HG02884 (cell line): ENCODE measurements around the gene ATP11A.

Experiments
- ATAC-seq: cut with Tn5 transposase; IDR thresholded peaks from one replicate; pipeline ENCODE4 v1.9.1; 2021; ENCODE audit warnings: mild to moderate bottlenecking, moderate library complexity; ENCODE audit not compliant: unreplicated experiment

The ATP11A gene

DNA sequence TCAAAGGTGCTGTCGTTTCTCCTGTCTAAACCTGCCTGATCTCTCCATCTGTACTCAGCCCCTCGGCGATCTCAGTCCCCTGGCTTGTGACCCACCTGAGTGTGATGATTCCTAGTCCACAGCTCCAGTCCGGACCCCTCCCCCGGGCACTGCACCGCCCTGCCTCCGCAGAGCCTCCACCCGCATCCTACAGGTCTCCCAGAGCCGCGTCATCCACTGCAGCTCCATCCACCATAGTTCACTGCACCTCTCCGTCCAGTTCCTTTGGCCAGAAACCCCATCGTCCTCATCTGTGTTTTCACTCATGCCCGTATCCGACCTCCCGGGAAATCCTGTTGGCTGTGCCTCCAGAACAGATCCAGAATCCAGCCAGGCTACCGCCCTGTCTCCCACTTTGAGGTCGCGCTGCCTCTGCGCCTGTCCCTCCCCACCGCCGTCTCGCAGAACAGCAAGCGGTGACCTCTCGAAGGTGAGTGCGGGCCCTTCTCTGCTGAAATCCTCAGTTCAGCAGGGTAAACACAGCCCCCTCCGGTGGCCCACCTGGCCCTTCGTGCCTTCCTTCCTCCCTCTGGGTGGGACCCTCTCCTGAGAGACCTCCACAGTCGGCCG lies 227.3 kb downstream of the ATP11A start:
- ATAC-seq, result no peak

DNA sequence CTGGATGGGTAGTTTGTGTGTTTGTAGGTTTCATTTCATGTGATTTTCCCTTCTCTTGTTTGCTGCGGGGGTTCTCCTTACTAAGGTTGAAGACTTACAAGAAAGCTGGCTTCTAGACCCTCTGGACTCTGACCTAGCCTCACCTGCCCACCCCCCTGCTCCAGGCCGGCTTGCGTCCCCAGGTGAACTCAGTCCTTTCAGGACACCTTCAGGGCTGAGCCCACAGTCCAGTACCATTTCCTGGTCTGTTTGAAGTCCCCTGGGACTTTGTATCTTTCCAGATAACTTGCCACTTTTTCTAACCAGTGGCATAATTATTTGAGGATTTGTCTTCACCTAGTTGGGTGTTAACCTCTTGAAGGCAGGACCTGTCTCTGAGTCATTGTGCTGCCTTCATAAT lies 227.9 kb downstream of the ATP11A start:
- no peak for ATAC-seq

DNA sequence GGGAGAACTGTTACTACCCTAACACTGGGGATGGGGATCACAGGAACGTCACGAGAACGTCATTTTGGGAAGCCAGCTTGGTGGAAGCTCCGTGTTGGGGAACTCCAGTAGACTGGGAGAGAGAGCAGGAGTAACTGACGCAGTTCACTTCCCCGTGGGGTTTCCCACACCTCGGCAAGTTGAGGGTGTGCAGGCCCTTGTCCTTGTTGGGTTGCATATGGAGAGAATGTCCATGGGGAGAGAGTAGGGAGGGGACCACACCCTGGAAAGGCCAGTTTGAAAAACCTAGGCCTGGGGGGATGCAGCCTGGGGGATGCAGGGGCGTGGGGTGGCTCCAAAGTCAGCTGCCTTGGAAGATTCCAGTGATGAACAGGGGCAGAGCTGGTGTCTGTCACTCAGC lies 228.4 kb downstream of the ATP11A start:
- ATAC-seq, result no peak

DNA sequence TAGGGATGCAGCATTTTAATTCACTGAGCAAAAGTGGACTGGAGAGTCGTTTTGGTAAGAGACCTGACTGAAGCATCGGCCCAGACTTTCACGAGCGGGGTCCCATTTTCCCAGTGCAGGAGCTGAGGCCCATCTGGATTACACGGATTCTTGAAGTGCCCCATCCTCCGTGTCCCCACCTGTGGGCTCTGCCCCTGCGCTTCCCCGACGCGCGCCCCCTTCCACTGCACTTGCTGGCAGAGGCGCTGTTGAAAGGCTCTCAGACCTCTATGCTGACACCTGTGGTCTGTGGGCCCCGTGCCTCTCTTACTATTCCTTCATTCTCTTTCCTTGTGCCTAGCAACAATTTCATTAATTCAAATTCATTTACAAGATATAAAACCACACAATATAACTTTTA lies 228.9 kb downstream of the ATP11A start:
- no peak for ATAC-seq

DNA sequence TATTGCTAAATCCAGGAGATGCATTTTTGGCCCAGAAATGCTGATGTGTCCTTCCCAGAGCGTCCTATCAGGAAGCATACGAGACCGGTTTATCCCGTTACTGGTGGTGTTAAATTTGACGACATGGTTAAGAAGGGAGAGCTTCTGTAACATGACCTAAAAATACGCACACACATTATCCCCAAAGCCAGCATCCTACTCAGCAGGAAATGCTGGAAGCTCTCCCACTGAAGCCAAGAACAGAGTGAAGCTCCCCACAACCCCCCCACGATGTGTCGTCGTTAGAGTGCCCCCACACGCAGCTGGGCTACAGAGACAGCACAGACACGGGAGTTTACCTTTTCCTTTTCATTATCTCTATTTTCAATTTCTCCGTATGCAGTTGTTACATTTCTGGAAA lies 234.1 kb downstream of the ATP11A start:
- ATAC-seq, result no peak

DNA sequence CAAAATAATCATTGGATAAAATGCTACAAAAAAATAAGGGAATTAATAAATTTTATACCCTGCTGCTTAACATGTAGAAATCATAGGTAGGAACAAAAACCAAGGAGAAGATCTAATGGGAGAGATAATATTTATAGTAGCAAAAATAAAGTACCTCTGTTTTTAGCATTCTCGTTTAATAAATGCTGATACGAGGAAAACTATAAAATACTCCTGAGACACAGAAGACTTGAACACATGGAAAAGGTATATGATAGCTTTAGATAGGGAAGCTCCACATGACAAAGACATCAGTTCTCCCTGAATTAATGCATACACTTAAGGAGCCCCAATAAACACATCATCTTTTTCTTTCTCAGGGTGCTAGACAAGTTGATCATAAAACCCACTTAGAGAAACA lies 234.5 kb downstream of the ATP11A start:
- ATAC-seq, result no peak

DNA sequence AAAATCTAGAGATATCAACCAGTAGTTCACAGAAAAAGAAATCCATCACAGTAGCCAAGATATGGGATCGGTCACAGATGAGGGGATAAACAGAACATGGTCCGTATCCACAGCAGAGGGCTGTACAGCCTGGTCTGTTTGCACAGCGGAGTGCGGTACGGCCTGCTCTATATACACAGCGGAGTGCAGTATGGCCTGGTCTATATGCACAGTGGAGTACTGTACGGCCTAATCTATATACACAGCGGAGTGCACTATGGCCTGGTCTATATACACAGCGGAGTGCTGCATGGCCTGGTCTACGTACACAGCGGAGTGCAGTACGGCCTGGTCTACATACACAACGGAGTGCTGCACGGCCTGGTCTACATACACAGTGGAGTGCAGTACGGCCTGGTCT lies 236.2 kb downstream of the ATP11A start:
- no peak for ATAC-seq

DNA sequence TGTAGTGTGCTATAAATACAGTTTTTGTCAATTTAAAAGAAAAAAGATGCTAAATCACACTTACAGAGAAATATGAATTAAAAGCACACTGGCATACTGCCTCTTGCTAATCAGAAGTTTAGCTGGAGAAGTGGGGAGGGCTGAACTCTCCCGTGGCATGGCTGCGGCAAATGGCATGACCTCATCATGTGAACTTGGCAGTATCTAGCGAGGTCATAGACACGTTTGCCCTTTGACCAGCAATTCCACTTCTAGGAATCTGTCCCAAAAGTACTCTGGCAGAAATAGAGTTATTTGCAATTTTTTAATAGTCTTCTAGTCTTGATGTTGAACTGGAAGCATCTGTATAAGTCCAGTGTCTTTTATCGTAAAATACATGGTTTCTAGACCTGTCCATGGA lies 237.2 kb downstream of the ATP11A start:
- ATAC-seq, result no peak

DNA sequence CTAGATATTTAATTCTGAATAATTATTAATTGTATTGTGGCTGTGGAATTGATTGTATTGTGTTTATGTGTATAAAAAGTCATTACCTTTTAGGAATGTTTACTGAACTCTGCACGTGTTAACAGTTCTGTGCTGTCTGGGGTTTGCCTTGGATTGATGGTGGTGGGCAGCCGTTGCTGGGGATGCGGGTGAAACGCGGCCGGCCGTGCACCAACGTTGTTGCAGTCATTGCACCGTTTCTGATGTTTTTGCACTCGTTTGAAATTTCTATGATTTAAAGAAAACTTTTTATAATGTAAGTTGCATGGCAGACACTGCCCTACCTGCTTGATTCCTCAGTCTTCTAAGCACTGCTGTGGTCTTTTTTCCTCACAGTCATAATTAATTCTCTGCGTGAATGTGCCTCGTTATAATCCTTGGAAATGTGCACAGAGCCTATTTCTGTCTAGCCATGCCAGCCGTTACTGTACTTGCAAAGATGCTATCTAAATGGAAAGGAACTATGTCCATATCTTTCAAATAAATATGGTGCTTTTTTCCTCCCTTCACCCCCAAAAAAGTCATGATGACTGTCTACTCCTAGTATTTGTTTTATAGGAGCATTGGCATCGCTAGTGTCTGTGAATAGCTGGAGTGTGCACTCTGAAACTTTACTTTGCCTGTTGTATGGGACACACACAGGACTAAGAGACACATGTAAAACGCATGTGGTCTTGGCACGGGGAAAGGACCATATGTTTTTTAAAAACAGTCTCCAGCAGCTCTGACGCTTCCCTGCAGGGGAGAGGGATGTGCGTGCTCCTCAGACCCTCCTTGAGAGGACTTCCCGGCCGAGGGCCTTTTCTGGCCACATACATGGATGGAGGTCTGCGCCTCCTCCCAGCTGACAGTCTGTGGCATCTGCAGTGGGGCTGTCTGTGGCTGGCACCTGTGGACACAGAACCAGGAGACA lies 238.5 kb downstream of the ATP11A start:
- no peak for ATAC-seq

DNA sequence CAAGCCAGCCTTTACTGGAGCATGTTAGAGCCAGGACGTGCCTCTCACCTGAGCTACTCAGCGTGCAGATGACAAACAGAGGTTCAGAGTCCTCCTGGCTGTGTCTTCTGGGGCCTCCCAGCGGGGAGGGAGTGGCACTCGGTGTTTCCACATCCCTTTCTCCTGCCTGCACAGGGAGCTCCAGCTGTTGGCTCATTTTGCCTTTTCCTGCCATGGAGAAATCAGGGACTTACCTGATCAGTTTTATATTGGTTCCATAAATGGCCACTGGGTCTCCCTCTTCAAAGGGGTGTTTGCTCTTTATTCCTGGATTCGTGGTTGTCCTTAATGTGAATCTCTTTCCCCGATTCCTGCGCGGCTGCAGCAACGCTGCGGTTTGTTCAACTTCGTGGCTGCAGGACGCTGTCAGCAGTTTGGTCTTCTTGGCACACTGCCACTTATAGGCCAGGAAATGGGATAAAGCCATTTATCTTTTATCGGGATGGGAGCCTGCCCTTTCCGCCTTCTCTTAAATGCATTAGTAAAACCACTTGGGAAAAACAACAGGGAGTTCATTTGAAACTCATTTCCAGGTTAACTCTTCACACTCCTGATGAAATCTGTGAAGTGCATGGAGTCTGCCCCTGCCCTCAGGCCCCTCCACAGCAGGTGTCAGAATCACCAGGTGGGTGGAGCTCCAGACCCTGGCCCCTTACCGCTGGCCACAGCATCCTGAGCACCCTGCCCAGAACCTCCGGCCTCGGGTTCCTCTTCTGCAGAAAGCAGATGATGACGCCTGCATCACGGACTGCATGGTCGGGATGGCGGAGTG lies 239.3 kb downstream of the ATP11A start:
- no peak for ATAC-seq

DNA sequence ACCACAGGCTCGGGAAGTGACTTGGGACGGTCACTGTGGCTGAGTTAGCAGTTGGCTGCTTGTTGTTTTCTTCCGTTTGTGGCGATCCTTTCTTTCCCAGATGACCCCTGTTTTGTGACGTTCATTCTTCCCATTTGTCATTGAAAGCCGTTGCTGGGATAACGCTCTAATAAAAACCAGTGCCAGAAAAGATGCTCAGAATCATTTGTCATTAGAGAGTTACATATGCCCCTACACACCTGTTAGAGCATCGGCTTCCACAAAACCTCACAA lies 239.9 kb downstream of the ATP11A start:
- ATAC-seq, result no peak

DNA sequence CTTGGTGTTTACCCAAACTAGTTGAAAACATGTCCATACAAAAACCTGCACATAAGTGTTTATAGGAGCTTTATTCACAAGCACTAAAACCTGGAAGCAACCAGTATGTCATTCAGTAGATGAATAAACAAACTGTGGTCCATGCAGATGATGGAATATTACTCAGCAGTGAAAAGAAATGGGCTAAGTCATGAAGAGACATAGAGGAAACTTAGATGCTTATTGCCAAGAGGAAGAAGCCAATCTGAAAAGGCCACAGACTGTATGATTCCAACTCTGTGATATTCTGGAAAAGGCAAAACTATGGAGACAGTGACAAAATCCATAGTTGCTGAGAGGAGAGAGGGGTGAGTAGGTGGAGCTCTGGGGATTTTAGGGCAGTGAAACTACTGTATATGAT lies 240.4 kb downstream of the ATP11A start:
- ATAC-seq, result no peak

DNA sequence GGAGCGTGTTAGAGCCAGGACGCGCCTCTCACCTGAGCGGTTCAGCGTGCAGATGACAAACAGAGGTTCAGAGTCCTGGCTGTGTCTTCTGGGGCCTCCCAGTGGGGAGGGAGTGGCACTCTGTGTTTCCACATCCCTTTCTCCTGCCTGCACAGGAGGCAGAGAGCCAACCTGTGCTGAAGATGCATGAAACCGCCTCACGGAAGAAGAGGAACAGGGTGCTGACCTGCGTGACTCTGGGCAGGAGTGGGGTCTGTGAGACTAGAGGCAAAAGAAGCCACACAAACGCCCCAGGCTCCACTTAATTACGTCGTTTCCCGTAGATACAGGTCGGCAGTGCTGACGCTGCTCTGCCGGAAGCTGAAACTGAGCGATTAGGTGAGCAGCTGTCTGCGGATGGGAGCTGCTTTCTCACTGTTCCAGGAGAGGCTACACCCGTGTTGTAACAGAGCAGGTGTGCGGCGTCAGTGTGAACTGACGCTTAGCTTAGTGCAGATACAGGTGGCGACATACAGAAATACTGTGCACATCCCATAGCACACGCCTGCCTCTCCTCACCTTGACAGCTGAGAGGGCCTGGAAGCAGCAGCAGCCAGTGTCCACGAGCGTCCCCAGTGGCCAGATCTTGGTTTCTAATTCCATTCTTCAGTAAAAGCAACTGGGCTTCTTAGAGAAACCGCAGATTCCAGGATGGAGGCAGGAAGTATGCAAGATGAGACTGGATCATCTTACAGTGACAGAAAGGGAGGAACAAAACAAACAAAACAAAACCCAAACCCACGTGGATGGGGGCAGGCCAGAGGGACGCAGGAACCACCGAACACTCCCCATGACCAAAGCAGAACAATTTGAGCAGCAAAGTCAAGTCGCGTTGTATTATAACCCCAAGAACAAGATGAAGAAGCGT lies 241.4 kb downstream of the ATP11A start:
- no peak for ATAC-seq

DNA sequence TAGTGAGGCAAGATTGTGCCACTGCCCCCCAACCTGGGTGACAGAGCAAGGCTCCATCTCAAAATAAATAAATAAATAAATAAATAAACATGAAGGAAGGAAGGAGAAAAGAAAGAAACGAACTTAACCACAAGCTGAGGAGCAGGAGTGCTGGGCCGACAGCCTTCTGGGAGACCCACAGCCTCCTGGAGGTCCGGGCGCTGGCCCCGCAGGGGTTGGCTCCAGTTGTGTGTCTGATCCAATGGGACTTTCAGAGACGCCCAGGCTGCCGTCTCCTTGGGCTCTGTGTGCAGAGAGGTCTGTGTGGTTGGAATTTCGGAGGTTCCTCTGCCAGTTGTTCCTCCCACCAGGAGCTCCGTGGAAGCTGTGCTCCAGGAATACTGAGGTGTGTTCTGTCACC lies 243.1 kb downstream of the ATP11A start:
- no peak for ATAC-seq

DNA sequence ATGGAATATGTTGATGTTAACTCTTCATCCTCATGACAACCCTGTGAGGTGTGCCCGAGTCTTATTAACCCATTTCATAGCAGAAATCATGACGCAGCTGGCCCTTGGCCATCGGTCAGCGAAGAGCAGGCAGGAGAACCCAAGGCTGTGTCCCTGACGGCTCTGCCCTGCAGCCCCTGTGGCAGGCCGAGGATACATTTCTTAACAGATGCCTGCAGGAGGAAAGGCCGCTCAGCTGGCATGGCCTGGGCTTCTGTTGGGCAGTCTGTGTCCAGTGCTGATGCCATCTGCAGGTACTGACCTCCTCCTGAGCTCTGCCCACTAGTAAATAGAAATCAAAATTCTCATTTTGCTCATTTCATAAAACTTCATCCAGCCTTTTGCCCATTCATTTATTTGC lies 243.8 kb downstream of the ATP11A start:
- ATAC-seq, result no peak

DNA sequence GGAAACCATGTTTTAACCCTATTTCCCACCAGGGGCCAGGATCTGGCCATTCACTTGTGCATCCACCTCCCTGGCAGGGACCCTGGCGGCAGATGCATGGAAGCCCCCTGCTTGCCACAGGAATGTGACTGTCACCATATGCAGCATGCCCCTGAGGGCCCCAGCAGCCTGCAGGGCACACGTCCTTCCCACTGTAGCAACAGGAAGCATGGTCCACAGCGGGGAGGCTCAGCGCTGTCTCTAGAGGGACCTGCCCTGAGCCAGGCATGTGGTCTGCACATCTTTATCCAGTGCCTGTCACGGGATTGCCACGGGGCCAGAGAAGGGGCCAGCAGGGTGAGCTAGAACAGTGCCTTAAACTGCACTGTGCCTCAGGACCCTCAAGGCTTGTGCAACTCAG lies 244.2 kb downstream of the ATP11A start:
- ATAC-seq, result no peak
